Measurements from ENCODE around the gene TMF1.

GRCh38 chr3:69020857-69021256 is 31.3 kb downstream of the TMF1 start:
- TF ChIP-seq SP1 (IDR thresholded peaks at IDR 0.05) (no peak), TARDBP (IDR thresholded peaks at IDR 0.05) (no peak), FOXA1 (IDR thresholded peaks at IDR 0.05) (no peak), PKNOX1 (IDR thresholded peaks at IDR 0.05) (no peak), HDGF (IDR thresholded peaks at IDR 0.05; ENCODE audit: borderline replicate concordance) (no peak), BHLHE40 (IDR thresholded peaks at IDR 0.05; ENCODE audit: borderline replicate concordance) (no peak), ZNF384 (IDR thresholded peaks at IDR 0.05) (no peak), SUZ12 (IDR thresholded peaks at IDR 0.05) (no peak), NFRKB (IDR thresholded peaks at IDR 0.05) (no peak), FOXK2 (IDR thresholded peaks at IDR 0.05) (no peak)

All from HEK293T (cell line).